T follicular helper cell (primary cell): ENCODE results near the gene CTNNBIP1.

Experiments used
- DNase-seq: peaks from one replicate; pipeline ENCODE4 v3.0.0-alpha.2; 2020; ENCODE audit warnings: low read depth

Gene CTNNBIP1

DNA sequence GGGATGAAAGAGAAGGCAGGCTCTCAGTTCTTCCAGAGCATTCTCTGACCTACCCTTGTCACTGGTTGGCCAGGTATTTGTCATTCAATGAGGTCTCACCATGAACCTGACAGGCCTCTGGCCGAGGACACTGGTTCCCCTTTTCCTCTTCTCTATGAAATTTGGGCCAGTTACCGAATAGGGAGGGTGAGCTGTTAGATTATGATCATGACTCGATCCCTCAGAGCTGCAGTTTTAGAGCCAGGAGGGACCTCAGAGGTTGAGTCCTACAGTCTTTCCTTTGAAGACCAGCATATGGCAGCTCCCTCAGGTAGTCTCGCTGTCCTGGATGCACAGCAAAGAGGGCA lies 56.8 kb downstream of the CTNNBIP1 start:
- DNase-seq, result no peak

DNA sequence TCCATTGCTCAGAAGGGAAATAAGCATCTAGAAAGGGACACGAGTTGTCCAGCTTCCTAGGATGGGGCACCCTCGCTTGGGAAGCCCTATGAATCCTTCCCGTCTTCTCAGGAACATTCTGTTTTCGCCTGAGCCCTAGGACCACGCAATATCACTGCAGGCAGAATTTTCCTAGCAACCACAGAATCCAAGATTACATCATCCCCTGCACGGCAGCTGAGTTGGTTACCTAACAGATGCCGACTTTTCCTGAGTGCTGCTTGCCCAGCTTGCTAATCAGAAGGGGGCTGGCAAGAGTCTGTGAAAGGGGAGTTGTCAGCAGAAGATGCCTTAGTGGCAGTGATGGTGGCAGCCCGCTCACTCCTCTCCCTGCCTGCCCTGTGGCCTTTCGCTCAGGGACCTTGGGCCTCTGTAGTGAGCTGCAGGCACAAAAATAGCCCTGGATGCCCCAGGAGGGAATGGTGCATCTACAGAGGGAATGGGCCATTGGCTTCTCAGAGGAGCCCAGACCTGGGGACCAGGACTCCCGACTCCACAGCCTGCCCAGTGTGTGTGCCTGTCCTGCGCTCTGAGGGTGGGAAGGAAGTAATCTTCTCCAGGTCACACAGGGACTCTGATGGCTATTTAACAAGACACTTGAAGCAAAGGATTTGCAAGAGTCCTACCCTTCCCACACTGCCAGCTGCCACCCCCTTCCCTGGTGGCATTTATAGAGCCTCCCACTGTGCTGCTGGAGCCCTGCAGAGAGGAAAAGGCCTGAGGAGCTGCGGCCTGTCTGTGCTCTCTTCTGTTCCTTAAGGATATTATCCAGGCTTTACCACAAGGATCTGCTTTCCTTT lies 57.4 kb downstream of the CTNNBIP1 start:
- no peak for DNase-seq

DNA sequence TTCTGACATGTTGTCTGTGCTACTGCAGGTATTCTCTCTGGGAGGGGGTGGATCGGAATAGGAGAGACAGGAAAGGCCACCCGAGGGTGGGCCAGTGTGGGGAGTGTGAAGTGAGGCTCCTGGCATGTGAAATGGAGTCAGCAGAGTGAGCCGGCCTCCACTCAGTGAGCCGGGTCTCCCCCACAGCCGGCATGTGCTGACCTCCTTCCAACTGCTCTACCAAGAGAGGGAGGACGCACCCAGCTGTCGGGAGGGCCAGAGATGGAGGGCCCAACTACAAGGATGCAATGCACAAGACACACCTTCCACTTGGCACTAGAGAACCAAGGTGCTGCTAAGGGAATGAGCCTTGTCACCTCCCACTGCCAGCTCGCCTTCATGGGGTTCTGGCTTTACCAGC lies 58.1 kb downstream of the CTNNBIP1 start:
- no peak for DNase-seq

DNA sequence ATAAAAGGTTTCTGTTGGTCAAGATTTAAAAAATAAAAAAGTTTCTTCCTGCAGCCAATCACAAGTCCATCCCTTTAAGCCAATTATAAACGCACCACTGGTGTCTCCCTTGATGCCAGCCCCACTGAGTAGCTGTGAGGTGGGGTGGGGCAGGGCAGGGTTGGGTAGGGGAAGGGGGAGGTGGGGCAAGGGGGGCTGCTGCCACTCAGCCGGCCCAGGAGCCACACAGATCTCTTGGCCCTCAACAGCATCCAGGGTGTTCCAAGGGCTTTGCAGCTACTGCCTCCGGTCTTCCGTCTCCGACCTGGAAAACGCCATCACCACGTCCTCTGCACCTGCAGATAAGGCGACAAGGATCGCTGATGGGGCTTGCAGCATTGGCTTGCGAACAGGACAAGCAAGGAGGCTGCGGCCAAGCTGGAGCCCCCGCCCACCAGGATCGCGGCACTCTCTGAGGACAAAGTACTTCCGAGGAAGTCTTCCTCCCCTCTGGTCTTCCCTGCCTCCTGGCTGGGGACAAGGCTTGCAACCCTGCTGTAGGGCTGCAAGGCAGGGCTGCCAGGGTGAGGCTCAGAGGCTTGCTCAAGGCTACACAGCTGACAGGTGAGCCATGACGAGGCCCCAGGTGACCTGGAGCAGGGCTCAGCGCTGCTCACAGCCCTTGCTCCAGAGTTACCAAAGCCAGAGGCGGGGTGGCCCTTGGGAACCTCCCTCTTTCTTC lies 59.5 kb downstream of the CTNNBIP1 start:
- DNase-seq, result no peak

DNA sequence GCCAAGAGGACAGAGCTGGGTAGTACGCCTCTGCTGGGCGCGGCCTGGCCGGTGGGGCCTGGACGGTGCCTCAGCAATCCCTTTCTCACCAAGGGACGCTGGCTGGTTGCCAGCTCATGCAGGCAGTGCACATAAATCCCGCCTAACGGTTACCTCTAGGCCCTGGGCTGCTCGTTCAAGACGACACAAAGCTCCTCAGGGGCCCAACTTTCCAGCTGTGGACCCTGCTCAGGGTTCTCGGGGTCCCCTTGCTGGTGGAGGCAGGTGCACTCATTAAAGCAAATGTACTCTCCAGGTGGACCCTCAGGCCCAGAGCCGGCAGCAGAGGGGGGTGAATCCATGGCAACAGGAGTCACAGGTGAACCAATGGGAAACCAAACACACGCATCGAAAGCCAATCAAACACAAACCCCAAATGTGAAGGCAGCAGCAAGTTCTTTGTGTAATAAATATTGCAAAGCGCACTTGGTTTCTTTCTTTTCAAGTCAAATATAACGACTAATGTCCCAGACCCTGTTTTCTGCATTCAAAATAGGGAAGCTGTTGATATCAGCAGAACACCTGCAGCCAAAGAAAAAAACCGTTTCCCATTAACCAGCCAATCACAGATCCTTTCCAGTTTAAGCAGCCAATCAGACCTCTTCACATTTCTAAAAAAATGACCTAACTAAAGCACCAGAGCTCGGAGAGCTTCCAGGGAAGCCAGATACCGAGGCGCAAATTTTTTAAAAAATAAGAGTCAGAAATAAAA lies 60.2 kb downstream of the CTNNBIP1 start:
- DNase-seq, result no peak

DNA sequence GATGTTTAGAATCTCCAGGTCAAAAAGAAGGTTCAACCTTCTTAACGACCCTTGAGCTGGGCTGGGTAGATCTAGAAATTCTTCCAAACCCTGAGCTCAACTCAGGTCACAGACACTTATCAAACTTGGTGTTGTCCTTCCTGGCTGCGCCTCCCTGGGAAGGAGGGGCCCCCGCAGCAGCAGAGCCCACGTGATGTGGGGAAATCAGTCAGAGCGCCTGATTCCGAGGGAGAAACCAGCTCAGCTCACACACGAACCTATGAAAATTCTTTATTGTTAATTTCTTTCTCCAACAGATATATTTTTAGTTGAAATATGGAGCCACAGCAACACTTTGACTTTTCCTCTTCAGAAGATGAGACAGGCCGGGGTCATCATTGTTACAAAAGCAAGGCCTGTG lies 62.0 kb downstream of the CTNNBIP1 start:
- DNase-seq, result no peak

DNA sequence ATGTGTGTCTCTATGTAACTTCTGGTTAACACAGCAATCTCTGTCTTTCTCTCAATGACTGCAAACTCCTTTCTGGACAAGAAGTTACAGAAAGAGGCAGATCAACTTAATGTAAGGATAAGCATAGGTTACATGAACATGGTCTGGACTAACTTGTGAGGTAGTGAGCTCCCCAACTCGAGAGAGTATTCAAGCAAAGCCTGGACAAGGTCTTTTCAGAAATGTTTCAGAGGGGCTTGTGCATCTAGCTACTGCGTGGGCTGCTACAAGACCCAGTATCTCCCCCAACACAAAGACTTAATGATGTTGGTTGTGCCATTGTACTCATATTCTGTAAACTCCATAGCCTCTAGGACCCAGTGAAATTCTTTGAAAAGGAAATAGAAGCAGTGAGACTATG lies 62.8 kb downstream of the CTNNBIP1 start:
- DNase-seq, result no peak

DNA sequence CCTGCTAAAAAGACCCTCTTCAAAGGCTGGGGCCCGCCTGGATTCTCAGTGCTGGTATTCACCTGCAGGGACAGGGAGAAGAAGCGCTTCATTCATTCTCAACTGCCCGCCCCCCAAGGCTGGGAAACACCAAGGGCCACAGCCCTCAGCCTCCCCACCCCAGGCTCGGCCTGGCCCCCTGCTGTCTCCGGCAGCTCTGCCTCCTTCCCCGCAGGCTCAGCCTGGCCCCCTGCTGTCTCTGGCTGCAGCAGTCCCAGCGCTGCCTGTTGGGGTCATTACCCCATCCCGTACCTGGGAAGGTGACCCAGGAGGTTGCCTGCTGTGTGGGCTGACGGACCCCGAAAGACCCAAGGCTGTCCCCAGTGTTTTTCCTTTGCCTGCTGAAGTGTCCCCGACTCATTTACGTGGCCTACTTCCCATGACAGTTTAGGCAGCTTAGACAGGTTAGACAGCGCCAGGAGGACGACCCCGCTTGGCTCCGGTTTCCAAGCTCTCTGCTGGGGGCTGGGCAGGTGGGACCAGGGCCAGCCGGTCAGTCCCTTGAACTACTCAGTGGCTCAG lies 63.4 kb downstream of the CTNNBIP1 start:
- DNase-seq, result no peak

DNA sequence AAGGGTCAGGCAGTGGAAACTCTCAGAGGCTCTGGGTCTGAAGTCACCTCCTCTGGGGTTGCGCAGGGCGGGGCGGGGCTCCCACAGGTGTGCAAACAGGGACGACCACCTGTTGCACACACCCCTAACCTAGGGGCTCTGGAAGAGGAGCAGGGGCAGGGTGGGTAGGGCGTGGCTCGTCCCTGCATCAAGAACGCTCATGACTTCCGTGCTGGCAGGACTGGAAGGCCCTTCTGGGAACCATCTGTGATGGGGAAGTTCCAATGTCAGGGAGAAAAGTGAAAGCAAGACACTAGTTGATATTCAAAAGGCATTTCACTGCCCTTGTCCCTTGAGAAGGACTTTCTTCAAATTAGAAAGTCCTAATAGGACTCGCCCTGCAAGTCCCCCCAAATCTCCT lies 64.2 kb downstream of the CTNNBIP1 start:
- DNase-seq, result no peak

DNA sequence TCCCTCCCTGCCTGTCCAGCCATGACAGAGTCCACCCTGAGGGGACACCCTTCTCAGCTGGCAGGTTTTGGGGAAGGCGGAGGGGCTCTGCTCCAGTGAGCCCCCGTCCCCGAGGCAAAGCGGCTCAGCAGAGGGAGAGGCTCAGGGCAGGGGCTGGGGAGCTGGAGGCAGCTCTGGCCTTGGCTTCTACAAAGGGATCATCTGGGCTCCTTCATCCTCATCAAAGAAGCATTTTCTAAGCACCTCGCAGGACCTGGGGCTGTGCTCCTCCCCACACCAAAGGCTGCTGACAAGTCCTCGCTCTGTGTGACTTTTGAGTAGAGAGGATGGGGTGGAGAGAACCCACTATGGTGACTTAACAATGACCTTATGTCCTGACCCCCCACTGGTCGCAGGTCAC lies 65.3 kb downstream of the CTNNBIP1 start:
- DNase-seq, result no peak

DNA sequence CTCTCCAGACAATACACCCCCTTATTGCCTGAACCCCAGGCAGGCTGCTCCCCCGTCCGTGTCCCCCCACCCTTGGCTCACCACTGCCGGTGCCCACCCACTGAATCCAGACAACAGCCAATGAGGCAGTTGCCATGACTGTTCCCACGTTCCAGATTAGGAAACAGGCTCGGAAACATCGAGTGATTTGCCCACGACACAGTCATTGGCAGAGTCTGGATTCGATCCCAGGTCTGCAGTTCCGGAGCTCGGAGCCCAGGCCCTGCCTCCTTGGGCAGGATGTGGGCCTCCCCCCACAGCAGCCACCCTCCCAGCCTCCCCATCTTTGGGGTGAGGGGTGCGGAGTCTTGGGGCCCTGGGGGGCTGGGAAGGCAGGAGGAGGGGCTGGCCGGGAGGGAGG lies 66.0 kb downstream of the CTNNBIP1 start:
- DNase-seq, result no peak

DNA sequence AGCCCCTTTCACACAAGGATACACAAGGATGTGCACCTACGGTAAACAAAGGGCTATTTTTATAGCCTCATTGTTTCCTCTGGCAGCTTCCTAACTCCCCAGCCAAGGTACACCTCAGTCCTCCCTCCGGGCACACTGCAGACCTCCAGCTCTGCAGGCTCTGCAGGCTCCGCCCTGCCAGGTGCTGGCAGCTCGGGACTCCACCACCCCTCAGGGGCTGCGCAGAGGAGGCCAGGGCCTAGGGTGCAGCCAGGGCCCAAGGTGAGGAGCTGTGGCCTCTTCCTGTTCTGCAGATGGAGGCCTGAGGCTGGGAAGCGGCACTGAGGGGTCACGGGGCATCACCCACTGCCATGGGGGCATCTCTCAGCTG lies 66.5 kb downstream of the CTNNBIP1 start:
- no peak for DNase-seq

DNA sequence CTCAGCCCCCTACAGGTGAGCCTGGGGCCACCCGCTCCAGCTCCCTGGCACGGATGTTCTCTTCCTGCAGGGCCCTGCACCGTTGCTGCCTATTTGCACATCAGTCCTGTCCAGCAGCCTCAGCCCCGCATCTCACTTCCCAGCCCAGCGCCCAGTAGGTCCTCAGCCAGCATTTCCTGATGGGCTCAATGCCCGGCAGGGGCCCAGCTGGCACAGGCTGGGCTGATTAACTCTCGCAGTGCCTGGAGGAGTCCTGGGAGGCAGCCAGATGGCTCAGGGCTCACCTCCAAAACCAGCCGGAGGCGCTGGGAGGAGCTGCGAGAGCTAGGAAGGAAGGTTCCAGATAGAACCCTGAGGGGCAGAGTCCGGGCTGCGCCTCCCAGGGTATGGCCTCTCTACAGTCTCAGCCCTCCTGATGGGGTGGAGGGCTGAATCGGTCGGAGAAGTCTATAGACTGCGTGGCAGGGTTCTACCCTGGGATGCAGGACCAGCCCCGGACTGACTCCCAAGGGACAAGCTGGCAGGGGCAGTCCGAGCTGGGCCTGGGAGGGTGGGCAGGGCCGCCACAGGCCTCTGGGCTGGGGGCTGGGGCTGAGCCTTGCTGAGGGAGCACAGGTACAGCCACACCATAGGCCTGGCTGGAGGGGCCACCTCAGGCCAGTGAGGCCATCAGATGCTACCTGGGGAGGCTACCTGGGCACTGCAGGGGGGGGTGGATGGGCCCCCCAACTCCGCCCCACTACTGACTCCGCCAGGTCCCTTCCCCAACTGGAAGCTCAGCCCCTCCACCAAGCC lies 67.1 kb downstream of the CTNNBIP1 start:
- no peak for DNase-seq

DNA sequence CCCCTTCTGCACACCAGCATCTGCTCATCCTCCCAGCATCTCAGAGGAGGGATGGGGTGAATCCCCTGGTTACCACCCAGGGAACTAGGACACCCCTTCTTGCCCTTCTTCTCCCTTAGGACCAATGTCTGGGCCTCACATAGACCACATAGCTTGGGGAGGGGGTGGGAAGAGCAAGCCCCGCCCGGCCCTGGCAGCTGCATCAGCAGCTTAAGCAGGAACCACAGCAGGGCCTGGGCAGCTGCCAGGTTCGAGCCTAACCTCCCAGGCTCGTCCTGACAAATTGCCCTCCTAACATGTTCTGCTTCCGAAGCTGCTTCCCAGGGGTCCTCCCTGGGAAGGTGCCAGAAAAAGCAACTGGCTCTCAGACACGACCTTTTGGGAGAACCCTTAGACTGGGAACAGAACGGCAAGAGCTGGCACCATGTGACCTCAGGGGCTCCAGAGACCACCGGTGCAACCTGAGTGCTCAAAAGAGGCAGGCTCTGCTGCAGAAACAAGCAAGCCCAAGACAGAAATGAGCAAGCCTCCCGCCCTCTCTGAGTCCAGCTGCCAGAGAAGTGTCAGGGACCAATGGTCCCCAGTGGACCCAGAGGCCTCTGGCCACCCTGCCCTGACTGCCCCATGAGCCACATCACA lies 67.9 kb downstream of the CTNNBIP1 start:
- no peak for DNase-seq

DNA sequence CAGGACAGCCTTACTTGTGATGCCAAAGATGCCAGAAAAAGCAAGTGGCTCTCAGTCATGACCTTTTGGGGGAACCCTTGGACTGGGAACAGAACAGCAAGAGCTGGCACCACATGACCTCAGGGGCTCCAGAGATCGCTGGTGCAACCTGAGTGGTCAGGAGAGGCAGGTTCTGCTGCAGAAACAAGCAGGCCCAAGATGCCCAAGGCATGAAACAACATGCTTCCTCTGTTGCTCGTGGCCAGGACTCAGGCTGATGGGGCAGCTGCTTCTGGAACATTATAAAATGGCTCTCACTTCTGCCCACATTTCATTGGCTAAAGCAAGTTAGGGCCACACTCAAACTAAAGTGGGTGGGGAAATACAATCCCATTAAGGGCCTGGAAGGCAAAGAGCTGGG lies 68.6 kb downstream of the CTNNBIP1 start:
- no peak for DNase-seq

DNA sequence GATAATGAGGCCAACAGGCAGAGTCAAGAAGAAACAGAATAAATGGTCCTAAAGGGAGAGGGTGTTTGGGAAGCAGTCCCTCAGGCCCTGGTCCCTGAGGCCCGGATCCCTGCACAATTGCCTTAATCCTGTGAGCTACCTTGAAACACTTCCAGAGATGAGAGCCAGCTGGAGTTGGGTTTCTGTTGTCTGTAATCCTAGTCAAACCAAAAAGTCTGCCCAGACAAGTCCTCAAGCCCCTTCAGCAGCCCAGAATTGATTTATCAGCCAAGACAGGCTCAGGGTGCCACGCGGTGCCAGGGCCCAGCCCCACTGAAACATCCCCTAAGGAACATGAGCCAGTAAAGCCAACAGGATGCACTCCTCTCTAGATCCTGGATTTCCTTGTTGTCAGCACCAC lies 69.9 kb downstream of the CTNNBIP1 start:
- DNase-seq, result no peak

DNA sequence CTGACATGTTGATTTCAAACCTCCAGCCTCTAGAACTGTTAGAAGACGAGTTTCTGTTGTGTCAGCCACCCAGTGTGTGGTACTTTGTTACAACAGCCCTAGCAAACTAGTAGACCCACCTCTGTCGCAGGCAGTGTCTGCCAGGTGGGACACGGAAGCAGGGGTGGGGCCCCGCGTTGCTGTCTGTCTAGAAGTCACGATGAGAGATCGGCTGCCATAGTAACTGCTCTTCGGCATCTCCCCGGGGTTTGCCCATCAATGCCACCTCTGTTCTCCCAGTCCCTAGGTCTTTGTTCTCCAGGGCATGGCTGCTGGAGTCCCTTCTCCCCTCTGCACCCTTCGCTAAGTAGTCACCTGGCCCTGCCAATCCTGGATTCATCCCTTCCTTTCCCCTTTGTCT lies 71.1 kb downstream of the CTNNBIP1 start:
- no peak for DNase-seq

DNA sequence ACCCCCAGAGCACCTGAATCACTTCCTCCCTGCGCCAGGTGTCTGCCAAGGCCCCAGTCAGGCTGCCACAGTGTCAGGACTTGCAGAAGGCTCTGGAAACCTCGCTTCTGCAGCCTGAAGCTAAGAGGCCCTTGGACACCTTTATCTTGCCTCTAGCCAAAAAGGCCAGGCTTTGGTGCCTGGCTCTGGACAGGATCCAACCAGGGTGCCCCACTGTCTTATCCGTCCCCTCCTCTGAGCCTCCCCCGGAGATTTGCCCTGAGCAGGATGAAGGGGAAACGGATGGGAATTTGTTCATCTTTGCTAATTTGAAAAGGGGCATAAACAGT lies 73.5 kb downstream of the CTNNBIP1 start:
- no peak for DNase-seq

DNA sequence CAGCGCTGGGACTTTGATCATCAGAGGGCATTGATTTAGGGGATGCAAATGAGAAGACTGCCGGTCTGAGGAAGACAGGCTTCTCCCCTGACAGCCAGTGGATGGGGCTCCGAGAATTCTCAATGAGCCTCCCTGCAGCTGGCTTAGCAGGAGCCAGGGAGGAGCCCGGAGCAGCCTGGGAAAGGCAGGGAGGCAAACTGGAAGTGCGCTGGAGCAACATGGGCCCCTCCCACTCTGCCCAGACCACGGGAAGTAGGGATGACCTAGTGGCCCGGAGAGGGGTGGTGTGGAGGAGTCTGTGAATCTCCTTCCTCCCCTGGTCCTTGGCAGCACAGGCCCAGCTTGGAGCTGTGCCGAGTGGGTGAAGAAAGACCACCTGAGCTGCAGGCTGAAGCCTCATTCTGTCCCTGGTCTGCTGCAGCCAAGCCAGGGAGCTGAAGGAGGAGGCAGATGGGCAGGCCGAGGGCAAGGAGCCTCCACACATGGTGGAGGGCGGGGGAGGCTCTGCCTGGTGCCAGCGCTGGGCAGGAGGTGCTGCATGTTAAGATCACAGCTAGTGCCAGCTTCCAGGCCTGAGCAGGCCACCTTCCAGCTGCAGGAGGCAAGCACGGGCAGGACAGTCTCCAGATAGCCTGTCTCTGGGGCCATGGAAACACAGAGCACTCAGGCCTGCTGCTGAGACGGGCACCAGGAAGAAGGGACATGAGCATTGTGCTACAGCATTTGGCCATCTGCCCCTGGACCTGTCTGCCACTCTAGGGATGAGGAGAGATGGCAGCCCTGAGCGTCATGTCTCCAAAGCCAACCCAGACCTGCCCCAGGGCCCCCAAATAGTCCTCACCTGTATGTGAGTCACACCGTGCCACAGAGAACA lies 74.1 kb downstream of the CTNNBIP1 start:
- no peak for DNase-seq

DNA sequence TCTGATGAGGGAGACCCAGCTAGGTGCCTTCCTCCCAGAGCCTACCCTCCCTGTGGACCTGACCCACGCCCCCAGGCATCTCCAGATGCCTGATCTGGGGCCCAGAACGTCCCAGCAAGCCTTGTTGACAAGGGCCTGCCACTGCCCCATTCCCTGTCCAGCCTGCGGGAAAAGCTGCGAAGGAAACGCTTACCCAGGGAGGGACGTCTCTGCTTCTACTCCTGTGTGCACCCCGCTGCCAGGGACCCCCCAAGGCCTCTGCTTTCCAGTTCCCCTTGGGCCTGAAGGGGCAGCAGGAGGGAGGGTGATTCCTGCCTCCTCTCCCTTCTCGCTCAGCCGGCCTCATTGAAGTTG lies 74.7 kb downstream of the CTNNBIP1 start:
- no peak for DNase-seq

DNA sequence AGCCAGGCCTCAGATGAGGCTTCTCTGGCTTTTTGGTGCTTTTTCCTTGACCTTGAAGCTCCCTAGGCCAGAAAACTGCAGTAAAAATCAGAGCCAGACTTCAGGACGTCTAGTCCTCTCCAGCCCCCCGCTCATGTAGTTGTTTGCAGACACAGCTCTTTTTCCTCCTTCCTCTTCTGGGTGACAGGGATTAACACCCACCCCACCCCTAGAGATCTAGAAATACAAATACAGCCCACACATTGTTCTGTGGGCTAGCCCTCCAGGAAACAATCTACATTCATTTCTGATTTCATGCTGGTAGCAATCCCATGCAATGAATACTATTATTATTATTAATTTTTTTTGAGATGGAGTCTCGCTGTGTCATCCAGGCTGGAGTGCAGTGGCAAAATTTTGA lies 76.4 kb downstream of the CTNNBIP1 start:
- DNase-seq, result no peak
